Neural progenitor cell (in vitro differentiated cells): ENCODE data around the gene USP10. TPM values are rescaled to one million over a fixed set of nuclear protein-coding genes. Genes with fewer than 3 reads are reported as not detected.

Source experiments
- DNase-seq: peaks from one replicate; pipeline ENCODE4 v3.0.0-alpha.2; 2016; ENCODE audit warnings: low spot score
- H2AFZ ChIP-seq: fragments of 200-600 bp; sonication (generic); replicated peaks from 2 replicates; pipeline ENCODE4 v1.6.1; 2016; ENCODE audit warnings: antibody characterized with exemption
- H3F3A ChIP-seq: fragments of 200-600 bp; sonication (generic); 2 replicates; pipeline ENCODE4 v1.6.1; 2016; ENCODE audit warnings: antibody characterized with exemption, low read depth
- H3K27ac ChIP-seq: fragments of 200-600 bp; sonication (generic); 2 replicates; pipeline ENCODE4 v1.5.1; 2016; ENCODE audit warnings: mild to moderate bottlenecking
- H3K27me3 ChIP-seq: fragments of 200-600 bp; sonication (generic); 2 replicates; pipeline ENCODE4 v1.6.1; 2016; ENCODE audit warnings: mild to moderate bottlenecking, moderate library complexity
- H3K36me3 ChIP-seq: fragments of 200-600 bp; sonication (generic); 2 replicates; pipeline ENCODE4 v1.5.1; 2016
- H3K4me1 ChIP-seq: fragments of 200-600 bp; sonication (generic); 2 replicates; pipeline ENCODE4 v1.6.1; 2016; ENCODE audit warnings: mixed run types
- H3K4me2 ChIP-seq: fragments of 200-600 bp; sonication (generic); 2 replicates; pipeline ENCODE4 v1.6.1; 2016
- H3K4me3 ChIP-seq: fragments of 200-600 bp; sonication (generic); 2 replicates; pipeline ENCODE4 v1.5.1; 2016
- H3K79me2 ChIP-seq: fragments of 200-600 bp; sonication (generic); 2 replicates; pipeline ENCODE4 v1.6.1; 2016; ENCODE audit warnings: low read depth
- H3K9ac ChIP-seq: fragments of 200-600 bp; sonication (generic); 2 replicates; pipeline ENCODE4 v1.6.1; 2016
- H3K9me3 ChIP-seq: fragments of 200-600 bp; sonication (generic); 2 replicates; pipeline ENCODE4 v1.5.1; 2016; ENCODE audit warnings: low read depth
- H4K20me1 ChIP-seq: fragments of 200-600 bp; sonication (generic); 2 replicates; pipeline ENCODE4 v1.6.1; 2016; ENCODE audit warnings: low read depth
- H3K27ac Mint-ChIP-seq: 3 replicates; pipeline ENCODE4 v1.8.0; 2021; ENCODE audit warnings: mixed read lengths
- H3K27me3 Mint-ChIP-seq: 2 replicates; pipeline ENCODE4 v1.8.0; 2022; ENCODE audit warnings: low read depth, mild to moderate bottlenecking, inconsistent platforms, moderate library complexity, mixed read lengths; ENCODE audit not compliant: insufficient read depth
- H3K36me3 Mint-ChIP-seq: 3 replicates; pipeline ENCODE4 v1.8.0; 2021; ENCODE audit warnings: mixed read lengths
- H3K4me1 Mint-ChIP-seq: 3 replicates; pipeline ENCODE4 v1.8.0; 2021; ENCODE audit warnings: mixed read lengths
- H3K4me3 Mint-ChIP-seq: 3 replicates; pipeline ENCODE4 v1.8.0; 2021; ENCODE audit warnings: mild to moderate bottlenecking, moderate library complexity, mixed read lengths
- H3K9me3 Mint-ChIP-seq: 3 replicates; pipeline ENCODE4 v1.8.0; 2020; ENCODE audit warnings: mixed read lengths
- CTCF ChIP-seq: fragments of 200-600 bp; sonication (generic); IDR thresholded peaks from 2 replicates; pipeline ENCODE4 v1.5.1; 2017; ENCODE audit warnings: antibody characterized with exemption, mild to moderate bottlenecking
- EZH2 ChIP-seq: fragments of 200-600 bp; sonication (generic); IDR thresholded peaks from 2 replicates; pipeline ENCODE4 v1.6.1; 2017; ENCODE audit warnings: antibody characterized with exemption, mild to moderate bottlenecking, moderate library complexity
- EZH2phosphoT487 ChIP-seq: fragments of 200-600 bp; sonication (generic); IDR thresholded peaks from 2 replicates; pipeline ENCODE4 v1.6.1; 2017; ENCODE audit warnings: antibody characterized with exemption
- total RNA-seq: library from RNA; depleted of rRNA; stranded (reverse); fragments of >200 nt; gene quantifications from 2 replicates; pipeline ENCODE4 v1.2.3, GENCODE V29; 2015; ENCODE audit warnings: low replicate concordance

Gene USP10
- total RNA-seq, 1 donor from 2014 or later: 130 TPM

DNA sequence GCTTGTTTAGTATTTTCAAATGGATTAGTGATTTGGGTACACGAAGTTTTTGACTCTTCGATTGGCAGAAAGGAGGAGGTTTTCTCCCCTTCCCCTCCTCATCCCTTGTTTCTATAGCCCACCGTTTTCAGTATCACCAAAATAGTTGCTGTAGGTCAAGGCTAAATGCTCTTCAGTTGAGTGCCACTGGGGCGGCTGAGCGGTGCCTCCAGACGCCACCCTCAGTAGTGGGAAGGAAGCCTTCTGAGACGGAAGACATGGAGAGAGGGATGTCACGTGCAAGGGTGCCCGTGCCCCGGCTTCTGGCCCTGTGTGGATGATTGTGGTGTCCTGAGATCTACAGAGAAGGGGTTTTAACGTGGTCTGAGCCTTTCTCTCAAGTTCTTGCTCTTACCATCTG lies 80.3 kb downstream of the USP10 start:
- peaks cover 5% of the 10 kb centered on the region for H3K36me3 ChIP-seq
- H3K4me1 ChIP-seq: no peaks in the 10 kb centered on the region
- Mint-ChIP-seq H3K9me3 (no peaks in the 10 kb centered on the region), H3K36me3 (peaks cover 31% of the 10 kb centered on the region), H3K4me3 (no peak overlapping the region), H3K27ac (no peak overlapping the region), H3K27me3 (peaks cover 2% of the 10 kb centered on the region), H3K4me1 (no peaks in the 10 kb centered on the region)
- peaks cover 4% of the 10 kb centered on the region for H4K20me1 ChIP-seq
- H3K4me3 ChIP-seq: no peak overlapping the region
- no peaks in the 10 kb centered on the region for H3K9me3 ChIP-seq
- DNase-seq: no peak
- H3F3A ChIP-seq: peaks cover 8% of the 10 kb centered on the region
- no peaks in the 10 kb centered on the region for H3K27me3 ChIP-seq
- H3K27ac ChIP-seq: no peak overlapping the region
- no peak overlapping the region for H2AFZ ChIP-seq
- no peaks in the 10 kb centered on the region for H3K79me2 ChIP-seq
- TF ChIP-seq EZH2phosphoT487 (no peak), CTCF (no peak), EZH2 (no peak)
- no peak overlapping the region for H3K9ac ChIP-seq
- no peak overlapping the region for H3K4me2 ChIP-seq

DNA sequence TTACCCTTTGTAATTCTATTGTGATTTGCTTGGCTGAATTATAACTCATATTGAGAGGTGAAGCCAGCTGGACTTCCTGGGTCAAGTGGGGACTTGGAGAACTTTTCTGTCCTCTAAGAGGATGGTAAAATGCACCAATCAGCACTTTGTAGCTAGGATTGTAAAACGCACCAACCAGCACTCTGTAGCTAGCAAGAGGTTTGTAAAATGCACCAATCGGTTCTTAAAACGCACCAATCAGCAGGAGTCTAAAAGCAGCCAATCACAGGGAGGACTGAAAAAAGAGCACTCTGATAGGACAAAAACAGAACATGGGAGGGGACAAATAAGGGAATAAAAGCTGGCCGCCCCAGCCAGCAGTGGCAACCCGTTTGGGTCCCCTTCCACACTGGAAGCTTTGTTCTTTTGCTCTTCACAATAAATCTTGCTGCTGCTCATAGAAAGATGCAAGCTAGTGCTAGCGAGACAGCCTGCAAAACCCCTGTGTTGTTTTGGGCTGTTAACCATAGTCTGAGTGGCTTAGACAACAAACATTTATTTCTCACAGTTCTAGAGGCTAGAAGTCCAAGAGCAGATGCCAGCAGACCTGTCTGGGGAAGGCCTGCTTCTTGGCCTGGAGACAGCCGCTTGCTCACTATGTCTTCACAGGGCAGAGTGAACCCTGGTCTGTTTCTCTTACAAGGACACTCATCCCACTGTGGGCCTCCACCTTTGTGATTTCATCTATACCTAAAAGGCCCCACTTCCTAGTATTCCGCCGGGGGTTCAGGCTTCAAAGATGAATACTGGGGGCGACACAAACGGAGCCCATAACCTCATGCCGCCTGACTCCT lies 81.0 kb downstream of the USP10 start:
- TF ChIP-seq EZH2: no peak
- no peak for TF ChIP-seq CTCF
- TF ChIP-seq EZH2phosphoT487: no peak
- Mint-ChIP-seq H3K9me3 (no peaks in the 10 kb centered on the region), H3K36me3 (peaks cover 27% of the 10 kb centered on the region), H3K4me3 (no peak overlapping the region), H3K4me1 (no peaks in the 10 kb centered on the region), H3K27ac (no peak overlapping the region), H3K27me3 (peaks cover 2% of the 10 kb centered on the region)
- Histone ChIP-seq H3K4me3 (no peak overlapping the region), H3K4me2 (no peak overlapping the region), H3F3A (peaks cover 8% of the 10 kb centered on the region), H3K27me3 (no peaks in the 10 kb centered on the region), H3K79me2 (no peaks in the 10 kb centered on the region), H2AFZ (no peak overlapping the region), H4K20me1 (peaks cover 4% of the 10 kb centered on the region), H3K4me1 (no peaks in the 10 kb centered on the region), H3K36me3 (peaks cover 5% of the 10 kb centered on the region), H3K9me3 (no peaks in the 10 kb centered on the region), H3K9ac (no peak overlapping the region), H3K27ac (no peak overlapping the region)
- DNase-seq: no peak

GRCh38 chr16:84782846-84783245 lies 83.0 kb downstream of the USP10 start:
- Histone ChIP-seq H3K27me3 (no peaks in the 10 kb centered on the region), H4K20me1 (no peaks in the 10 kb centered on the region), H3K79me2 (no peaks in the 10 kb centered on the region), H2AFZ (no peak overlapping the region), H3K36me3 (peaks cover 5% of the 10 kb centered on the region), H3K9me3 (no peaks in the 10 kb centered on the region), H3K27ac (no peak overlapping the region), H3K9ac (no peak overlapping the region), H3K4me3 (no peak overlapping the region), H3K4me1 (no peaks in the 10 kb centered on the region), H3K4me2 (no peak overlapping the region), H3F3A (peaks cover 8% of the 10 kb centered on the region)
- Mint-ChIP-seq H3K4me1 (no peaks in the 10 kb centered on the region), H3K27ac (no peak overlapping the region), H3K9me3 (no peaks in the 10 kb centered on the region), H3K27me3 (peaks cover 2% of the 10 kb centered on the region), H3K36me3 (peaks cover 25% of the 10 kb centered on the region), H3K4me3 (no peak overlapping the region)
- DNase-seq: no peak
- no peak for TF ChIP-seq EZH2phosphoT487
- TF ChIP-seq EZH2: no peak
- TF ChIP-seq CTCF: no peak
